Psoas muscle (tissue), 8 donors: ENCODE results near the gene CREBZF. TPM values are rescaled to one million over a fixed set of nuclear protein-coding genes. Genes with fewer than 3 reads are reported as not detected.
"Not testable (repeated sequence)": the region's sequence is repeated elsewhere in the genome, so short reads cannot be mapped to it uniquely, and the experiment has no call there.

Experiments
- ATAC-seq, 4 donors: fragments of 200-7000 bp; cut with Tn5 transposase; one replicate each; pipeline ENCODE4 v1.9.1; 2020; ENCODE audit warnings: moderate library complexity in 3 of 4, mild to moderate bottlenecking in 2 of 4
- DNase-seq, 2 donors: peaks; one replicate each; pipeline ENCODE4 v3.0.0-alpha.2; 2020
- H3K27ac ChIP-seq: fragments of 200-600 bp; one replicate; pipeline ENCODE4 v1.8.0; 2022
- H3K27me3 ChIP-seq, 3 donors: fragments of 200-600 bp in 1 of 3; one replicate each; pipeline versions ENCODE4 v1.6.1 to v1.8.0; 2013 to 2022; ENCODE audit warnings: low read length in 2 of 3, mild to moderate bottlenecking in 2 of 3, moderate library complexity in 1 of 3; ENCODE audit not compliant: insufficient read depth in 3 of 3
- H3K36me3 ChIP-seq, 2 donors: fragments of 200-600 bp in 1 of 2; one replicate each; pipeline versions ENCODE4 v1.6.1 to v1.8.0; 2013 to 2022; ENCODE audit warnings: low read depth in 1 of 2, mild to moderate bottlenecking in 1 of 2, moderate library complexity in 1 of 2; ENCODE audit not compliant: insufficient read depth in 1 of 2
- H3K4me1 ChIP-seq: fragments of 200-600 bp; one replicate; pipeline ENCODE4 v1.8.0; 2022
- H3K4me3 ChIP-seq: fragments of 200-600 bp; one replicate; pipeline ENCODE4 v1.8.0; 2022; ENCODE audit warnings: mild to moderate bottlenecking
- H3K9me3 ChIP-seq: fragments of 200-600 bp; one replicate; pipeline ENCODE4 v1.8.0; 2022
- CTCF ChIP-seq: fragments of 200-600 bp; IDR thresholded peaks from one replicate; pipeline ENCODE4 v1.8.0; 2022; ENCODE audit warnings: antibody characterized with exemption
- WGBS, 3 donors: extraction: QIAGEN DNeasy Blood & Tissue Kit; methylation state at CpG; one replicate each; pipeline versions ENCODE4 v1.1.6 to v1.1.7; 2013; 5-methylcytosine and 5-hydroxymethylcytosine counted together
- intact Hi-C, 2 donors: fragments of 100-400 bp; cut with DNase I; formaldehyde crosslinking; loops; one replicate each; pipeline versions ENCODE4 v1.11.0 to v1.14.2; 2022
- polyA plus RNA-seq, 3 donors: library from polyadenylated mRNA; stranded (reverse); fragments of 200-250 nt; gene quantifications; one replicate each; pipeline ENCODE4 v1.2.3, GENCODE V29; 2013
- total RNA-seq, 4 donors: library from RNA; stranded (reverse); fragmentation: NEBNext Ultra II Directional in 2 of 4; extraction: Animal tissue kit (Norgen Biotek cat#: 25700) in 2 of 4; gene quantifications; one replicate each; pipeline versions ENCODE4 v1.2.1 to v1.2.4, GENCODE V29; 2021 to 2023
- donor health status: healthy with polysubstance abuse.
- donor health status: DM: no; HTN: no; CAD: no; lungs with moderate emphysema.
- donor health status: Bipolar disorder and iron deficiency.
- donor health status: healthy.
- donor health status: DM: yes; HTN: yes; CAD: no.
- donor health status: DM: no; HTN: no; CAD: no.
- donor health status: DM: no; HTN: no; CAD: no.
- donor health status: DM: yes; HTN: yes; CAD: no.

CREBZF gene
- total and polyA plus RNA-seq, 7 donors = 14.0 to 32.3 (median 17.9) TPM

DNA sequence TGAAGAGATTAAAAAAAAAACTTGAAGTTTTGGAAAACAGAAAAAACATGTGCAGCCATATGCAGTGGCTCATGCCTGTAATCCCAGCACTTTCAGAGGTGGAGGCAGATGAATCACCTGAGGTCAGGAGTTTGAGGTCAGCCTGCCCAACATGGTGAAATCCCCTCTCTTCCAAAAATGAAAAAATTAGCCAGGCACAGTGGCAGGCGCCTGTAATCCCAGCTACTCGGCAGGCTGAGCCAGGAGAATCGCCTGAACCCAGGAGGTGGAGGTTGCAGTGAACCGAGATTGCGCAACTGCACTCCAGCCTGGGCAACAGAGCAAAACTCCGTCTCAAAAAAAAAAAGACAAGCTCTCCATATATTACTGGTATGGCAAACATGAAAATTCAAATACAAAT lies 45.4 kb downstream of the CREBZF start:
- 32 to 72% (median 52%) methylated on average over 6 of the region's 6 CpGs for WGBS, 3 donors
- ATAC-seq (peak in 2 of 4 donors; percentile 36 to 70), DNase-seq (no peak)
- Histone ChIP-seq H3K36me3 (peaks cover 0 to 14% of the 10 kb centered on the region in 2 donors), H3K4me3 (no peak overlapping the region), H3K27me3 (no peaks in the 10 kb centered on the region), H3K4me1 (peaks cover 13% of the 10 kb centered on the region), H3K27ac (no peak overlapping the region), H3K9me3 (no peaks in the 10 kb centered on the region)
- no peak for TF ChIP-seq CTCF
- intact Hi-C loops = no loop called here

DNA sequence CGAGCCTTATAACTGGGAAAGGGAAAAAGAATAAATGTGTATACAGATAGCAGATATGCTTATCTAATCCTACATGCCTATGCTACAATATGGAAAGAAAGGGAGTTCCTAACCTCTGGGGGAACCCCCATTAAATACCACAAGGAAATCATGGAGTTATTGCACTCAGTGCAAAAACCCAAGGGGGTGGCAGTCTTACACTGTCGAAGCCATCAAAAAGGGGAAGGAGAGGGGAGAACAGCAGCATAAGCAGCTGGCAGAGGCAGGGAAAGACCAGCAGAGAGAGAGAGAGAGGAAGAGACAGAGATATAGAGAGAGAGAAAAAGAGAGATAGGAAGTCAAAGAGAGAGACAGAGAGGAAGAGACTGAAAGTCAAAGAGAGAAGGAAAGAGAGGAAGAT lies 53.3 kb downstream of the CREBZF start:
- H3K4me1 ChIP-seq, intact Hi-C loops, DNase-seq, H3K36me3 ChIP-seq, ATAC-seq, H3K27ac ChIP-seq, H3K4me3 ChIP-seq, H3K27me3 ChIP-seq, H3K9me3 ChIP-seq: not testable (repeated sequence)
- 87 to 91% (median 90%) methylated on average over 2 of the region's 2 CpGs for WGBS, 3 donors

Other genes starting within 250 kb of the CREBZF start
- 1 to 10 TPM; 3.4 to 5.3 (median 3.8) TPM for gene DLG2, start 37.8 kb downstream of the CREBZF start, total RNA-seq
- gene DLG2, start 37.8 kb downstream of the CREBZF start, polyA plus RNA-seq = 1 to 10 TPM in 1 of 3 donors, under 1 TPM in 2; 0.23 to 1.3 (median 0.35) TPM
- gene TMEM126B, start 36.5 kb downstream of the CREBZF start, total RNA-seq = 10 to 100 TPM; 20.0 to 33.3 (median 25.2) TPM
- gene TMEM126B, start 36.5 kb downstream of the CREBZF start, polyA plus RNA-seq = 10 to 100 TPM; 28.6 to 40.6 (median 40.0) TPM
- gene TMEM126A, start 17.2 kb downstream of the CREBZF start, total RNA-seq = 10 to 100 TPM; 32.4 to 51.5 (median 39.1) TPM
- gene TMEM126A, start 17.2 kb downstream of the CREBZF start, polyA plus RNA-seq = 100 to 1,000 TPM in 1 of 3 donors, 10 to 100 TPM in 2; 70.6 to 107 (median 72.0) TPM
- gene CCDC89, start 21.1 kb upstream of the CREBZF start, total RNA-seq = under 1 TPM in 3 of 4 donors, not detected in 1; 0.15 to 0.71 (median 0.42) TPM
- 1 to 10 TPM in 1 of 3 donors, under 1 TPM in 2; 0.13 to 2.0 (median 0.20) TPM for gene CCDC89, start 21.1 kb upstream of the CREBZF start, polyA plus RNA-seq
- gene SYTL2, start 146.0 kb upstream of the CREBZF start, total RNA-seq = 1 to 10 TPM; 3.2 to 5.6 (median 5.1) TPM
- 1 to 10 TPM; 1.7 to 4.8 (median 2.3) TPM for gene SYTL2, start 146.0 kb upstream of the CREBZF start, polyA plus RNA-seq
- not detected for gene CCDC83, start 190.3 kb upstream of the CREBZF start, total RNA-seq
- gene CCDC83, start 190.3 kb upstream of the CREBZF start, polyA plus RNA-seq = not detected